GM19023 (cell line): ENCODE results near the gene ACAT2.
"Not testable (repeated sequence)": the region's sequence is repeated elsewhere in the genome, so short reads cannot be mapped to it uniquely, and the experiment has no call there.

Experiments used
- ATAC-seq: cut with Tn5 transposase; IDR thresholded peaks from one replicate; pipeline ENCODE4 v1.9.1; 2021; ENCODE audit warnings: mild to moderate bottlenecking, moderate library complexity; ENCODE audit not compliant: unreplicated experiment

Gene ACAT2

DNA sequence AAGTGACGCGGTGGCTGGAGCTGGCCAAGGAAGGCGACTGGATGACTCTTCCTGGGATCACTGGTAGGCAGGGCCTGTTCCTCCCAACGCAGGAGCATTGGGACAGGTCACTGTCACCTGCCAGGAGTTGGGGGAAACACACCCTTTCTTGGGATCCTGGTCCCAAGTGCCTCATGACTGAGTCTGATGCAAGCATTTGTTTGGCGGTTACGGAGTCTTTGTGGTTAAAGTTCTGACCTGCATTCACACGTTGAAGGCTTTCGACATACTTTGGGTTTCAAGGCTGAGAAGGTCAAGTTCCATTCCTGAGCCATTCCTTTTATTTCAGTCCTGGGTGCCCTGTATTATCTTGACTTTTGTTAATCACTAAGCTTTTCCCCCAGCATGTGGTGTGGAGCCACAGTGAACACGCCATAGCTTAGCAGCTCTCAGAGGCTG, 44.2 kb downstream of the ACAT2 start:
- ATAC-seq = no peak

DNA sequence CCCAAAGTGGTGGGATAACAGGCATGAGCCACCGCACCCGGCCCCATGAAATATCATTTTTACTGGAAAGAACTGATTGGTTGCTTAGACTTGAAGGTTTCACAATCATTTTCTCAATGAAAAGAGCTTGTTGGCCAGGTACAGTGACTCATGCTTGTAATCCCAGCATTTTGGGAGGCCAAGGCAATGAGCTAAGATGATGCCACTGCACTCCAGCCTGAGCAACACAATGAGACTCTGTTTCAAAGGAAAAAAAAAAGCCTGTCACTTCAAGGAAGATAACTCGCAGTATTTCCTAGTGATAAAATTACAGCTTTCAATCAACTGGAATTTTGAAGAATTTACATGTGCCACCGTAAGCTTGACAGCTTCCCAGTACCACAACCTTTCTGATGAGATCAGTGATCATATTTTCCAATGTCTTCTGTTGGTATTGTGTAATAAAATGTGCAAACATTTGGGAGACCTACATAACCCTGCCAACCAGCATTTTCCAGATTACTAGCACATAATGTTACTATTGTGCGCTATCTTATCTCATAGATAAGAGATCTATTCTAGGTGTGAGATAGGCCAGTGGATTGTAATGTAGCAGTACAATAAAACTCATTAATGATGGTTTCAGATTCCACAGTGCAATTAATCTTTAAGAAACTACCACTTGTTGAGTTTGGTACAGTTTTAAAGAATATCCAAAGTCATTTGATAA, 45.5 kb downstream of the ACAT2 start:
- ATAC-seq = no peak

DNA sequence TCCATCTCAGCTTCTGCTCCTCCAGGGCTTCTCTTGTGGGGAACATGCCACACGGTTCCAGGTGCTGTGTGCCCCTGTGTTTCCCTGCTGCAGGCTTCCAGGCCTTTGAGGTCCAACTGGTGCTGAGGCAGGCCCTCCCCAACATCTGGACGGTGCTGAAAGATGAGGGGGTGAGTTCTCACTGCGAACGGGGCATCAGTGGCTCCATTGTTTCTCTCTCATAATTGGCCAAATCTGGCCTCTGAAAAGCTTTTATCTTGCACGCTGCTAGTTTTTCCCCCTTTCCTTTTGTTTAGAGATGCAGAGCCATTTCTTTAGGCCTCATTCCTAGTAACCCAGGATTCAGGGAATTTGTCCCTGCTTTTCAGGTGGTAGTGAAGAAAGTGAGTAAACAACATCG, 46.8 kb downstream of the ACAT2 start:
- no peak for ATAC-seq

DNA sequence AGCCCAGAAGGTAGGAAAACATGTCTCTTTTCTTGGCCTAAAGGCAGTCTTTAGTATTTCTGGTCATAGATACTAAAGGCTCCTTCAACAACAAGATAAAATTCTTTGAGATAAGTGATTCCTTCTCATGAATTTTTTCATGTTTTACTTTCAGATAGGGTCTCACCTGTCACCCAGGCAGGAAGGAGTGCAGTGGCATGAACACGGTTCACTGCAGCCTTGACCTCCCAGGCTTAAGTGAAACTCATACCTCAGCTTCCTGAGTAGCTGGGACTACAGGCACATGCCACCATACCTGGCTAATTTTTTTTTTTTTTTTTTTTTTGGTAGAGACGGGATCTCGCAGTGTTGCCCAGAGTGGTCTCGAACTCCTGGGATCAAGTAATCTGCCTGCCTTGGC, 47.3 kb downstream of the ACAT2 start:
- ATAC-seq = no peak

DNA sequence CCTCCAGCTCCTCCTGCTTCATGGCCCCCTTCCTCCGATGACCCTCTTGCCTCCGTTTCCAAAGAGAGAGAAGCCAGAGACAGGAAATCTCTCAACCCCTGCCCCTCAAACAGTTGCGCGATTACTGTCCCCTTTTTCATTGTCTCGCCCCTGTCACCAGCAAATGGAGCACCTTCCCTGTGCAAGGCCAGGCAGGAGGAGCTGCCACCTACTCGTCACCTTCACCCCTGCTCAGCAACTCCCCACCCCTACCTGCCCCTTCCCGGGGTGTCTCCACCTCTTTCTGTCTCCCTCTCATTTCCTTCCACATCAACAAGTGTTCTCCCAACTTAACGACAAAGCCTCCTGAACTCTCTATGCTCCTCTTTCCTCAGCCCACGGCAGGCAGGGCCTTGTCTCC, 51.9 kb downstream of the ACAT2 start:
- ATAC-seq = no peak

DNA sequence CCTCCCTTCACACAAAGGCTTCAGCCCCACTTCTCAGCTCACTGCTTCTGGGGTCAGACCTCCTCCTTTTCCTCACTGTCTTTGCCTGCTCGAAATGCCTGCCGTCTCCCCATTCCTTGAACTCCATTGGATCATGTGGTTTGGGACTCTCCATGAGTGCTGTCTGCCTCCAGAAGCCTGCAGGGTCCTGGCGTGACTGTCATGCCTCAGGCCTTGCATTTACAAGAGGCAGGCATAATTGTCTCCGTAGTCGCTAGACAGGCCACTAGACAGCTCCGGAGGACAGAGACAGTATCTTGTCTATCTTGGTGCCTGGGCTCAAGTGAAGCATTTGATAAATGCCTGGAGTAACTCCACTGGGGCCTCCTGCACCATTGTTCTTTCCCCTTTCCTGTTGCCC, 53.6 kb downstream of the ACAT2 start:
- ATAC-seq = no peak

DNA sequence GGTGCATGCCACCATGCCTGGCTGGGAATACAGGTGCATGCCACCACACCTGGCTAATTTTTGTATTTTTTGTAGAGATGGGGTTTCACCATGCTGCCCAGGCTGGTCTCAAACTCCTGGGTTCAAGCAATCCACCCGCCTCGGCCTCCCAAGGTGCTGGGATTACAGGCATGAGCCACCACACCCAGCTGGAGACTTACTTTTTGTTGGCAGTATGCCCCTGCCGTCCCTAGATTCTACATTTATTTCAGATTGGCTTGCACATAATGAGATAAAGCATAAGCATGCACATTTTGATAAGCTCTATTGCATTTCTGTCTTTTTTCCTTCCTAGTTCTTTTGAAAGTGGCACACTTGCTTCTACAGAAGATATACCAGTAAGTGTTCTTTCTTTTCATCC, 54.9 kb downstream of the ACAT2 start:
- ATAC-seq = not testable (repeated sequence)

DNA sequence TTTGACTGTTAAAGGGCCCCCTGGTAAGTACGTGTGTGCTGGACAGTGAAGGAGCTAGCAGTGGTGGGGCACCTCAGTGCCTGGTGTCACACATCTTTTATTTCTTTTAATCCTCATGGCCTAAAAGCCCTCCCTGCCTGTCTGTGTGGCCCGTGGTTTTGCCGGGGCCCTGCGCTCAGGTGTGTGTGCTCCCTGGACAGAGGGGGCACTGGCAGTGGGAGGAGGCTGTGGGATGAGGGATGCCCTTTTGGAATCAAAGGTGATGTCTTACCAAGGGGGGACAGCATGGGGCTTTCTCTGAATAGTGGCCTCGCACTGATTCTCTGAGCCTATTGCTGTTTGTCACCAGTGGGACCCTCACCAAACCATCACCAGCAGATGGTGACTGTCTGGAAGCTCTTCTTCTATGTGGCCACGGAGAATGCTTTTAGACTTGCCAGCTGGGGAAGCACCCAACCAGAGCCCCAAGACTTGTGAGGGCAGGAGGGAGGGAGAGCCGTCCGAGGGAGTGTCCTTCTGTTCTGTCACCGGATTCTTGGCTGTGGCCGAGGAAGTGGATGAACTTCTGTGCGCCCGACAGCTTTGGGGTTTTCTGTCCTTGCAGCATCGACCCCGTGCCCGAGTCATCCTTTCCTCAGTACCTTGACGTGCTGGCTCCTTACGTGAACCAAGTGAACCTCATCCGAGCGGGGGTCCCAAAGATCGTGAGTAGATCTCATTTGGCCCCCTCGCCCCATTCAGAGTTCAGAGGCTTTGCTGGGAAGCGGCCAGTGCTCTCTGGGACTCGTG, 56.3 kb downstream of the ACAT2 start:
- no peak for ATAC-seq

DNA sequence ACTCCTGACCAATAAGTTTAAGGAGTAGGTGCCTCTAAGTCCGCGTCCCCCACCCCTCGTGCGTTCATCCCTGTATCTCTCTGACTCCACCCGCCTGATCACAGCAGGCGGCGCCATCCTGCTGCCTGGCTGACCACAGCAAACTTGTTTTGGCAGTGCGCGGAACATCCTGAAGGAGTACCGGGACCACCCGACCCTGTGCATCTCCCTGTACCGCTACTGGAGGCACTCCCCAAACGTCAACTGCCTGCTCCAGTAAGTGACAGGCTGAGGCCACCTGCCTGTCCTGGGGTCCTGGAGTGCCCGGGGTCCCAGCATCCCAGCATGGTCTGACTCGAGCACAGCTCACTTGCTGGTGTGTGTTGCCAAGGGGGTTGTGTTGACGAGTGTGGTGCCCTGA, 57.3 kb downstream of the ACAT2 start:
- no peak for ATAC-seq

DNA sequence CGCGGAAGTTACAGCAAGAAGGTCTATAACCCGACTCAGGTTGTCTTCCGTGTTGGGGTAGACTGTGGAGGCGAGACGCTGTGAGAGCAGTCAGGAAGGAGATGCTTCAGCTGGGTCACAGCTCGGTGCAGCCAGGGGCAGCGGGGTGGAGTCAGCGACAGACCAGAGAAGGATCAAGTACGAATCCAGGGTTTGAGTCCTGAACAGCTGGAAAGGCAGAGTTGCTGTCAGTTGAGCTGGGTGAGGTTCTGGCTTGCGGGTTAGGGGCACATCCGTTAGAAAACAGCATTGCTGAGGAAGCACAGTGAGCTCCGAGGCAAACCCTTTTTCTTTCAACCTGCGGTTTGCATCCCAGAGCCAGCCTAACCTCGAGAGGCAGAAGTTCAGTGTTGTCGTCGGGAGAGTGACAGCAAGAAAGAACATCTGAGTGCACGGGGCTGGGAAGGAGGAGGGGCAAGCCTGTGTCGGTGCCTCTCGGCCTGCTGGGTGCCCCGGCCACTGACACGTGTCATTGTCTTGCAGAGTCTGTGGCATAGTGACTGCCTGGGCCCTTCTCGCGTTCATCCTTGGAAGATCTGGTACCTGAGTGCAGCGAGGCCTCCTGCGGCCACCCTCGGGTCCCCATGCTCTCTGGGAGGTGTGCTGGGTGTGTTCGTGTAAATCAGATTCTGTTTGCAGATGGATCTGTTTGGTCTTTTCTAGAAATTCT, 58.2 kb downstream of the ACAT2 start:
- no peak for ATAC-seq

DNA sequence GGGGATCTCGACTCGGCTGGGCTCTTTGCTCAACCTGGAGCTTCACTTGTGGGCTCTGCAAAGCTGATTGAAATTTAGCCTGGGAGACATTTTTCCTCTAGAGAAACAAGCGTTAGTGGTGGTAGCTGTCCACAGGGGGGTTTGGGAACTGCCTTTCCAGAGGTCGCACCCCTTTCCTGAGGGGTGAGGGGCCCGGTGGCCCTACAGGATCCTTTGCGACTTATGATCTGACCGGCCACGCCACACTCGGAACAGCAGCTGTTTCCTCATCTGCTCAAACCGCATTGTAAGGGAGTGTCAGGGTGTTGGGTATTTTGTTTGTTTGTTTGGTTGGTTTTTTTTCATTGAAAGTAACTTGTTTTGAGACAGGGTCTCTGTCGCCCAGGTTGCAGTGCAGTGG, 59.3 kb downstream of the ACAT2 start:
- ATAC-seq = no peak

DNA sequence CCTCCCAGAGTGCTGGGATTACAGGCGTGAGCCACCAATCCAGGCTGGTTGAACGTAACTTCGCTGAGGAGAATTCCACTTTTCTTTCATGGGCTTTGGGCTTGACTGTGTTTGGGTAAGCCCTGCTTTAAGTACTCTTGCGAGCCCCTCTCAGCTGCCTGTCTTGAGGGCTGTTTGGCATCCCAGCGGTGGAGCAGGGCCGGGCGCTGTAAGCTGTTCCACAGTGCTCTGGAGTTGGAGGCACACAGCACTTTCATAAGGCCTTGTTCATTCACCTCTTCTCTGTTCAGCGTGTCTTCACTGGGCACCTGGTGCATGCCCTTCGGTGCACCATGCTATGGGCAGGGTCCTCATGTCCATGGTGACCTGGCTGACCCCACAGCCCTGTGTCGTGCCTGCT, 59.9 kb downstream of the ACAT2 start:
- ATAC-seq = no peak

DNA sequence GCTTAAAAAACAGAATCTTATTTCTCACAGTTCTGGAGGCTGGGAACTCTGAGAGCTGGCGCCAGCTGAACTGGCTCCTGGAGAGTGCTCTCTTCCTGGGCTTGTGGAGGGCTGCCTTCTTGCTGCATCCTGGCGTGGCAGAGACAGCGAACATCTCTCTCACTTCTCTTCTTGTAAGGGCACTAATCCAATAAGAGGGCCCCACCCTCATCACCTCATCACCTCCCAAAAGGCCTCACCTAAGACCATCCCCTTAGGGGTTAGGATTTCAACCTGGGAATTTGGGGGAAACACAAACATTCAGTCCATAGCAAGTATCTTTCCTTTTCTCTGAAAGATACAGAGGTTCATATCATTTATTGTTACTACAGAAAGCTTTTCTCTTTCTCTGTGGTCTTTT, 62.1 kb downstream of the ACAT2 start:
- no peak for ATAC-seq

DNA sequence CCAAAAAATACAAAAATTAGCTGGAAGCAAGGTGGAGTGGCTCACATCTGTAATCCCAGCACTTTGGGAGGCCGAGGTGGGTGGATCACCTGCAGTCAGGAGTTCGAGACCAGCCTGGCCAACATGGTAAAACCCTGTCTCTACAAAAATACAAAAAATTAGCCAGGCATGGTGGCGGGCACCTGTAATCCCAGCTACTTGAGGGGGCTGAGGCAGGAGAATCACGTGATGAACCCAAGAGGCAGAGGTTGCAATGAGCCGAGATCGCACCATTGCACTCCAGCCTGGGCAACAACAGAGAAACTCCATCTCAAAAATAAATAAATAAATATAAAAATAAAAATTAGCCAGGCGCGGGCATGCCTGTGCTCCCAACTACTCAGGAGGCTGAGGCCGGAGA, 62.8 kb downstream of the ACAT2 start:
- not testable (repeated sequence) for ATAC-seq

DNA sequence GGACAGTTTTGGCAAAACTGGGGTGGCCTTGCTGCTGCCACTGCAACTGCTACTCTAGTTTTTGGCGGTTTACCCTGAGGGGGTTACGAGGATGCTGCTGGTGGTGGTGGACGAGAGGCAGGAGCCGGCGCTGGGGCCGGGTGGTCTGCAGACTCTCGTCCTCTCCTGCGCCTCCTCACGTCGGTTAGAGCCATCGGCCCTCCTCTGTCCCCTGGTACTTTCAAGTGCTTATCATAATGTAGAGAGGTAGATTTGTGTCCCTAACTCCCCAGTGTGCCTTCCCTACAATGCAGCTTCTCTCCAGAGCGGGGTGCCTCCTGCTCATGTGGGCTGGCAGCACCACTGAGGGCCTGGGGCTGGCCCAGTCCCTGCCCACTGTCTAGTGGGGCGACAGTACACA, 64.2 kb downstream of the ACAT2 start:
- no peak for ATAC-seq

DNA sequence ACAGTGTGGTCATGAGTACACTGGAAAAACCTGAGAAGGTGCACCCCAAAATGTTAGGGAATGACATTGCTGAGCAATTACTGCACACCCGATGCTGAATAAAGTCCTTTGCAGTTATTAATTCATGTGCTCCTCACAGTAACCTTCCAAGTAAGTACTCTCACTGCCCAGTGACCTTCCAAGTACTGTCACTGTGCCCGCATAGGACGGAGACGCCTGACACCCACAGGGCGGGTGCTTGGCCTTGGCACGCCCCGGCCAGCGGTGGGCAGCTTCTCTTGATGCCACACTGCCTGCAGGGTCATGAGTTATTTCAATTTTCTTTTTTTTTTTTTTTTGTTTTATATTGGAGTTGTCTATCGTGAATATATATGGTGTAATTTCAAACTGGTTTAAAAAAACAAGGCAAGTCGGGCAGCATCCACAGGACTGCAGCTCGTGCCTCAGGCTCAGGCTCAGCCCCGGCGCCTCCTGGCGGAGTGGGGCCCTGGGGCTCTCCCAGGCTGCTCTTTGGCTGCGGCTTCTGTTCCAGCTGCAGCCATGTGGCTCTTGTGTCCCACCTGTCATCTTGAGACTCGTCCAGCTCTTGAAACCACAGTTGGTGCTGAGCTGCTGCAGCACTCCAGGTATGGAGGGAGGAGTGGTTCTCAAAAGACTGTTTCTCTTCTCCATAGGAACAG, 65.3 kb downstream of the ACAT2 start:
- no peak for ATAC-seq

DNA sequence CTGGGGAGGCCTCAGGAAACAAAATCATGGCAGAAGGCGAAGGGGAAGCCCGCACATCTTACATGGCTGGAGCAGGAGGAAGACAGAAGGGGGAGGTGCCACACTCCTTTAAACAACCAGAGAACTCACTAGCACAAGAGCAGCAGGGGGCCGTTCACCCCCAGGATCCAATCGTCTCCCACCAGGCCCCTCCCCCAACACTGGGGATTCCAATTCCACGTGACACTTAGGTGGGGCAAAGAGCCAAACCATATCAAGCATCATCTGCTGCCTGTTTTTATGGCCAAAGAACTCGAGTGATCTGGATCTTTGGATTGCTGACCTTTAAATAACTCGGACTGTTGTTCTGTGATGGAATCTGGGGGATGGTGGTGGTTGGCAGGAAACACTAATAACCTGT, 66.2 kb downstream of the ACAT2 start:
- ATAC-seq = no peak
